GM19023 (cell line): ENCODE data around the gene C10orf90.

Experiments
- ATAC-seq: cut with Tn5 transposase; IDR thresholded peaks from one replicate; pipeline ENCODE4 v1.9.1; 2021; ENCODE audit warnings: mild to moderate bottlenecking, moderate library complexity; ENCODE audit not compliant: unreplicated experiment

Gene C10orf90

DNA sequence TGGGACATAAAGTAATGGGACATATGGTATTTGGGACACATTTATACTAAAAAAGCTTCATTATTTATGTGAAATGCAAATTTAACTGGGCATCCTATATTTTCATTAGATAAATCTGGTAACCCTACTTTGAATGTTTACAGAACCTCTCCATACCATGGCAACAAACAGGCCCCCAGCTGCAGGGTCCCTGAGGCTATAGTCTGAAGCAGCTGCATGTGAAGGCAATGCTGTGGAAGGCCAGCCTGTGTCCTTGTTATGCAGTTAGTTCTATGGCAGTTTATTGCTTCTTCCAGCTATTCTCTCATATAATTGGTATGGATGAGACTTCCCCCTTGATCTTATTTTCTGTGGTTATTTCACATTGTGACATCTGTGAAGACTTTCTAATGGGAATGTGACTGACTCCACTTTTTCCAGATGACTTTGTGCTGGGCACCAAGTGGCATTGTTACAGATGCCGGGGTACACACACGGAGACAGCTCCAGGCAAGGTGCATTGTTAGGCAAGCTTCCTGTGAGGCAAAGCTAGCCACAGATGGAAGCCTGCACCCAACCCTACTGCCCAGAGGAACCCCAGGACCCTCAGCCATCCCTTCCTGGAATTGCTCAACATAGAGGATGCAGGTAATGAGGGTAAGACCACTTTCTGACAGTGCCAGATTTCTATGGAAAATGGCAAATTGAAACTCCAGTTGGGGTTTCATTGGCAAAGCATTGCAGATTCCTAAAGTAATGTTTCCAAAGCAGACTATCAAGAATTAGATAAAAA lies 232.7 kb downstream of the C10orf90 start:
- no peak for ATAC-seq

DNA sequence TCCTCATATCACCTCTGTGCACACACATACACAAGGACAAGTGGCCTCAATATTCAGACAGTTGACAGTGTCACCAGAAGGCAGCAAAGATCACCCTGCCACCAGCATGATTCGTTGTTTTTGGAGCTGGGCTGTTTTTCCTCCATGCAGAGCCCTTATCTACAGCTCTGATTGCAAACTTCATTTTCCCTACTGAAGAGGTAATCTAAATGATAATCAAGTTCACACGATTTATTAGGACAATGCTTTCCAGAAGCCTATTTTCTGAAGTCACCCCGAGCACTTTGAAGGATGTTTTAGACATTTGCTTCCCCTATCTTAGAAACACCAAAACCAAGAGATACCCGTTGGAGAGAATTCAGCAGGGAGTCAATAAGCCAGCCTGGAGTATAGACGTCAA lies 236.3 kb downstream of the C10orf90 start:
- no peak for ATAC-seq

DNA sequence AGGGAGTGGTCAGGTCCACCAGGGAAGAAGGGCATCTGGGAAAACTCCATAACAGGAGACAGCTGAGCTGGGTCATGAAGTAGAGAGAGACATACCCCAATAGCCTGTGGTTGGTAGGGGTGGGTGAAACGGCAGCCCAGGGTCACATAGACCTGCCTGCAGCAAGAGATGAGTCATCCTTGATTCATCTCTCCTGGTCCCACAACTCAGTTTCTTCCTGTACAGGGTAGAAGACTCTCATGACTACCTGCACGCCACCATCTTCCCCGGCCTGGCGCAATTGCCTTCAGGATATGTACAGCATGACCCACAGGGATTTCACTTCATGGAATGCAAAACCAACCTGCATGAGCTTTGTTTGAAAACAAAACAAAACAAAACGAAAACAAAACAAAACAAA lies 237.1 kb downstream of the C10orf90 start:
- no peak for ATAC-seq

DNA sequence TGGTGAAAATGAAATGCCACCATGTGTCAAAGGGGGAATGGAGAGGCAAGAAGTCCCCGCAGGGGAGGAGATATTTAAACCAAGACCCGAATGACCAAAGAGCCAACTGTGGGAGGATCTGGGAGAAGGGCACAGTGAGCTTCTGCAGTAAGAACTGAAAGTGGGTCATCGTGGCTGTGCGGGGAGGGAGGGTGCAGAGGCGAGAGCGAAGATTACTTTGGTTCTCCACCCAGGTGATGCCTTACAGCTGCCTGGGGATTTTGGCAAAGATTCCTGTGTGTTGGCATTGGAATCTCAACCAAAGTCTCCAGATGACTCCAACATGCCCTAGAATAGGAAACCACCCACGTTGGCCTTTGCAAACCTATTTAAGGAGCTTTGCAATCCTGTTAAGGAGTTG lies 238.0 kb downstream of the C10orf90 start:
- no peak for ATAC-seq

DNA sequence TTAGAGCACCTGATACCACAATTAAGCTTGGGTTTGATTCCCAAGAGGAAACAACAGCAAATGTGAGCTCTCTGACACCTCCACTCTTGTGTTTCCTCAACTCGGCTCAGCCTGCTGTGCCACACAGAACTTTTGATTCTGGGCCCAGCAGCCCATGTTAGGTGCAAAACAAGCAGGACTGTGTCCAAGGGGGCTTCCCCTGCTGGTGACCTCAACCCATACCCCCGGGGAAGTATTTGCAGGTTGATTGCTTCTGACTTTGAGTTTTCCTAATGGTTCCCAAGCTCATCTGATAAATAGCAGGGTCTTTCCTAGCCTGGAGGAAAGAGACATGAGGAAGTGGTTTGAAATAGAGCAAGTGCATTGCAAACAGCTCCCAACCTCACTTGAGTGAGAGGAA lies 238.7 kb downstream of the C10orf90 start:
- no peak for ATAC-seq

DNA sequence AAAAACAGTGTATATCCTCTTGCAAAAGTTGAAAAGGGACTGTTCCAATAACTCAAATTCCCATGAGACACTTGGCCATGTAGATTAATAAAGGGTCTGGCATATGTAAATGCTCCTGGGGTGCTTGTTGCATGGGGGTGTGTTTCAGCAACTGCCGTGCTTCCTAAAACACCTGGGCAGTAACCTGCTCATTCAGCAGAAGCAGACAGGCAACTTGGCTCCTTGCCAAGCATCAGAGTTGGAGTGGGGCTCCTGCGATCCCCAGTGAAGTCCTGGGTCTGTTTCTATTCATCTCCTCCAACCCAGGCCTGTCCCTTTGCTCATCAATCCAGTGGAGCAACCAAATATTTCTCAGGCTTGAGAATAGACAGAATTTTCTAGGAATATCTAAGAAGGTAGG lies 240.0 kb downstream of the C10orf90 start:
- no peak for ATAC-seq

DNA sequence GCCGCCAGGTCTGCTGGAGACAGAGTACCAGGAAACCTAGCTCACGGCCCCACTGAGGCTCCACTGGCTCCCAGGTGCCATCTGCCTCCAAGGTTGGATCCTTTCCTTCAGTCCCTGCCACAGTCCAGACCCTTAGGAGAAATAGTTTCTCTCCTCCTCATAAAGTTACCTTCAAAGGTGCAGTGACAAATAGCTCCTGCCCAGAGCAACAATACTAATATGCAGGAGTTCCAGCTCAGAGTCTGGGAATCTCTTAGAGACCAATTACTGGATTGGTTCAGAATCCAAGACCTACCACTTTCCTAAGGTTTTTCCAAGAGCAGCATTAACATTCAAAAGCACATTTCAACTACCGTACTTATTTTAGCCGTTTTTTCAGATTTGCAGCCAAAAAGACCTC lies 241.2 kb downstream of the C10orf90 start:
- ATAC-seq: no peak

DNA sequence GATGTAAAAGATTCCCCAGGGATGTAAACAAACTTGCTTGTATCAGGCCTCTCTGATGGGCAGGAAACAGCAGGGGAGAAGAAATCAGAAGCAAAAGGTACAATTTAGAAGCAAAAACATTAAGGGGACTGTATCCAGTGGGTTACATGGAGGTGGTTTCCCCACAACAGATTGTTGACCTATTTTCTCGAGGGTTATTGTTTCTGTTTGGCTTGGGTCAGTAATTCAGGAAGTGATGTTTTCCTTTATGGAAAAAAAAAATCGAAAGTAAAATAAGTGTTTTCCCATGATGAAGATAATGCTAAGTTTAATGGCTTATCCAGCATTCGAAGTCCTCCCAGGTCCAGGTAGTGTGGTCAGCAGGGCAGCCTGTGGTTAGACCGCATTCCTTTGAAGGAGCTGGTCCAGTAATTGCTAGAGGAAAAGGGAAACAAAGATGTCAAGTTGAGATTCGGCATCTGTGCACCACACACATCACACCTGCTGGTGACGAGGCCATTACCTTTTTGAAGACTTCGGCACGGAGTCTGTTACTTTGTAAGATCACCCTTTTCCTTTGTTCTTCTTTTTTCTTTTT lies 244.9 kb downstream of the C10orf90 start:
- ATAC-seq: no peak

DNA sequence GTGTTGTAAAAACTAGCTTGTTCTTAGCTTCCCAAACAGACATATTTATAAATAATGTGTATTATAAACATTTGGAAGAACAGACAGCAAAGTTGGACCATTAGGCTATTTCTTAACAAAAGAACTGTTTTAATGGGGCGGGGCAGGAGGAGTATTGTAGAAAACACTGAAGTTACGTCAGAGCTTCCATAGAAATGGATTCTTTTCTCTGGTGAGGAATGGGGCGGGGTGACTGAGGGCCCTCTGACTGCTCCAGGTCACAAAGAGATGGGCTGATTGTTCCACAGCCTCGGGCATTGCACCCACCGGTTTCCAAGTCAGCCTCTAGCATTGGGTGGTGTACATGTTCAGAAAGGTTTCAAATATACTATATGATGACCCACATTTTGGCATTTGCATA lies 245.5 kb downstream of the C10orf90 start:
- no peak for ATAC-seq

DNA sequence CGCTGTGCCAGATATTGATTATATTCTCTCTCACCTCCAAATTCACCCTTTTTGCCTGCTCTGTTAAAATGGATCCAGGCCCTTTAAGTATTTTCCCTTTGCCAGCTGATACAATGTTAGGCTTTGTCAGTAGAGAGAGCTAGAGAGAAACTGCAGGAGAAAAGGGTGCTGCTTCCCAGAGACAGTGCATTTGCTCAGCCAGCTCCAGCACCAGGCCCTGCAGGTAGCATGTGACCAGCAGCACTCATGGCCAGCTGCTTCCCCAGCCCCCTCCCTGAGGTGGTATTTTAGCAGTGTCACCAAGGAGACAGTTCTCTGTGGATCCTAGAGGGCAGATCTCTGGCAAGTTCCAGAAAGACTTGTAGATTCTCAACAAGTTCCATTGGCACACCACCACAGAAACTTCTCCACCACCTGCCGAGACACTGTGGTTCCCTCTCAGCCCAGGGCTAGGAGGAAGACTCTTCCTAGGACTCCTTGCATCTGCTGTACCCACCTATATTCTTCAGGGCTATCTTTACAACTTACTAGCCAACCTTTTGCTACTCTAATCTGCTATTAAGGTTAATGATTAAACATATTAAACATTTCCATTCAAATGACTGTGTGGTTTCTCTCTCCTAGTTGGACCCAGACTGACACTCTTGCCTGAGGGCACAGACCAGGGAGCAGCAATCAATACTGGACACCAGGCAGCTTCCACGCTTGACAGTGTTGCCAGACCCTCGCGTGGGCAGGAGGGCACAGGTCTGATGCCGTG lies 246.6 kb downstream of the C10orf90 start:
- ATAC-seq: no peak

DNA sequence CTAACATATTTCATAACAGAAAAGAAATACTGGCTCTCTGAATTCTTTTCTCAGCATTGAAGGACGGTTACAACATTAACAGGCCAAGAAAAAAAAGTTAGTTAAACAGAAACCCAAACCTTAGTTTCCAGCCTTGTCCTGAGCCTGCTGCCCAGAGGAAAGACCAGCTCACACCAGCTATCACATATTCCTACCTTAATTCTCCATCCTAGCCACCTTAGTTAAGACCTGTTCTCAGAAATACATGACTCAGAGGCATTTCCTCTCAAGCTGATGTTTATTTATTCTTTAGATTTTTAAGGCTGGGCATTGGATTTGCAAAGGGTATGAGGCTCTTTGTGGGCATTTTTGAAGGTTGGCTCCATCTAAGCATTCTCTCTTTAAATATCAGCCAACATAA lies 247.9 kb downstream of the C10orf90 start:
- ATAC-seq: no peak

DNA sequence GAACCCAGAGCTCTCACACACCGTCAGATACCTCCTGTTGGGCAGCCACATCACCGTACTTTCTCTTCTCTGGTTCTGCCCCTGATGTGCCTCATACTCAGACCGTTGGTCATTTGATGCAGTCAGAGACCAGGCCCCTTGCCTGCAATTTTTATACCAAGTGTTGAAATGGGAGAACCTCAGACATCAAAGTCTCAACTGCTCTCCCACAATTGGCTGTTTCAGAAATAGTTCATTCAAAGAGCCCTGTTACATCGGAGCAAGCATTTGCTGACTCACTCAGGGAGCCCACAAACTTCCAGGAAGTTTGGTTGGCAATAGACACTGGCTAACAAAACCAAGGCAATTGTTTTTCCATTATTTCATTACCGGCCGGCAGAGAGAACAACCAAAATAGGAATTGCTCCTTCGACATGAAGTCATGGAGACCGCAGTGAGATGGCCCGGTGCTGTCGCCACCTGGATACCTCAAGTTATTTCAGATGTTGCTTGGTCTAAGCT lies 248.7 kb downstream of the C10orf90 start:
- ATAC-seq: no peak

DNA sequence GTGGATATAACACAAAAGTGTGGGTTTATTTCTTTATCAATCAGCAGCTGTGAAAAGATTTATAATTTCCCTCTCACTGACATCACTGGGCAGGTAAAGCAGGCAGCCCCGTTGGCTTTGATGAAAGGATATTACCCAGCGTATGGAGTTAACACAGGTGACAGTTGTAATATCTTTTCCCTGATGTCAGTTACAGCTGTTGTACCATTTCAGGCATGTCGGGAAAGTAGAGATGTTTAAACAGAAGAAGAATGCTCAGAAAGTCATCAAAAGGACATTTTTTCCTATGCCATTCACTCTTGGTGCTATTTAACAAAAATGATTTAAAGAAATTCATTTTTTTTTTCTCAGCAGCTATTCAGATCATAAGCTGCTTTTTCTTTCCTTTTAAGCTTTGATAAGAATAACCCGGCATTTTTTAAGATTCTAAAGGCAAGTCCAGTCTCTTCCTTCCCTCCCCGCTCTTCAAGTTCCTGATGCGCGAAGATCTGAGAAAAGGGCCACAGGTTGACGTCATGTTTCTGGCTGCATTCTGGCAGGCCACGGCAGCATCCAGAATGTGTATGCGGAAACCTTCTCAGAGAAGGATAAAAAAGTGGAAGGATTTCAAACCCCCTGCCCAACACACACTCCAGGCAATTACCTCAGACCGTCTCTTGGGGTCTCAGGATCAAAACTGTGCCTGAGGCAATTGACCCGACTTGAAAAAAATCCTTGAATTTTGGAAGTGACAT lies 249.8 kb downstream of the C10orf90 start:
- ATAC-seq: no peak

DNA sequence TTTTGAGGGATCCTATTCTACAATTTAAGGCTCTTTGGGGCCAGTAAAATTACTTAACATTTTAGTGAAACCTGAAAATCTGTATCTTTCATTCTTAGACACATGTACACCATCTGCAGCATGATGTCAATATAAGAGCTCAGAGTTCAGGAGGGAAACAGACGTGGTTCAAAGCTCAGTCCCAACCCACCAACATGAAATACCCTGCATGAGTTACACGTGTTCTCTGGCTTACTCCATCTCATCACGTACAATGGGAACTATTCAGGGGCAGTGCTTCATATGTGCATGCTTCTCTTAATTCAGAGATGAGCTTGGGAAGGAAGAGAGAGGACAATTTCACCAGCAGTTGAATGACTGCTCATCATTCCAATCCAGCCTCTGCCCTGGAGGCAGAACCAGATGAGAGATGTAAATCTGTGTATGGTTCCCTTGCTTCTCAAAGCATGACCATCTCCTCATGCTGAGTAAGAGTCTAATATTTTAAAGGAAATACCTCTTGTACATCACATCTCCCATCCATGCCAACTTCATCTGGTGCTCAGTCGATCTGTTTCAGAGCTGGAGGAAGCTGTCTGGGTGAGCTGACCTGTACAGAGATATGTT lies 253.2 kb downstream of the C10orf90 start:
- ATAC-seq: no peak

DNA sequence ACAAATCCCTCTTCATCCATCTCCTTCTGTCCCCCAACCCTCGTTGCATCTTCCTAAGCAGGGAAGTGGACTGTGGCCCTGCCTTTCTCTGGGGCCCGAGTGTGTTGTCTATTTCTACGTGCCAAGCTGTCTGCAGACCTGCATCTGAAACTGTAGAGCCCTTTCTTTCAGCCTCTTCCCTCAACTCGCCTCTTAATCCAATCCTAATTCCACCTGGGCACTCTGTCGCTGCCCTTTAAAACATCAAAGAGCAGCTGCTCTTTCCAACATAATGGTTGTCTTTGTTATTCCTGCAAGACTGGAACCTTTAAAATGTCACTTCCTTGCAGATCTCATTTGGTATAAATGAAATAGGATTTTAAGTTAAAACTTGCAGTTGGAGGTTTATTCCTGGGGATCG lies 260.7 kb downstream of the C10orf90 start:
- ATAC-seq: no peak

DNA sequence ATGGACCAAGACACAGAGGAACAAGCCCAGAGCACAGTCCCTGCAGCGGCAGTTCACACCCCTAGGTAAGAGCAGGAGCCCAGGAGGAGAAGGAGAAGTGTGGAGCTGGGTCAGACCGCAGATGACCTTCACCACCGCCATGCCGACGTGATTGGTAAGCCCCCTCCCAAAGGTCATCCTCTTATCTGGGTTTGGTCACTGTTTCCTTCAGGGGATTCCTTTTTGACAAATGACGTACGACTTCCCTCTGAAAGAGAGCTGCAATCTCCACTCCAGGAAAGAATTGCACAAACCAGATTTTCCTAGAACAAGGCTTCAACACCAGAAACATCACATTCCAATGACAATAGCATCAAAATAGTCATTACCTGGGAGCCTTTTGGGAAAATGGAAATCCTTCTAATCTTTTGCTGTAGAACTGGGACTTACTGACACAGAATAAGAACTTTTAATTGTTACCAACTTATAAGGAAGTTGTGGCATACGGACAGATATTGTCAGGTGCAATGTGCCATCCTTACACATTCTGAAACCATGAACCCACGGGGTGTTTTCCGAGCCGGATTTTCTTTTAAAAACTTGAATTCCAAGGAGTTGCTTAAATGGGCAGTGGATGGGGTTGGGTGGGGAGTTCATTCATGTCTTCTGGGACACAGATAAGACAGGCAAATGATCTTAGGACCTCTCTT lies 261.4 kb downstream of the C10orf90 start:
- no peak for ATAC-seq

DNA sequence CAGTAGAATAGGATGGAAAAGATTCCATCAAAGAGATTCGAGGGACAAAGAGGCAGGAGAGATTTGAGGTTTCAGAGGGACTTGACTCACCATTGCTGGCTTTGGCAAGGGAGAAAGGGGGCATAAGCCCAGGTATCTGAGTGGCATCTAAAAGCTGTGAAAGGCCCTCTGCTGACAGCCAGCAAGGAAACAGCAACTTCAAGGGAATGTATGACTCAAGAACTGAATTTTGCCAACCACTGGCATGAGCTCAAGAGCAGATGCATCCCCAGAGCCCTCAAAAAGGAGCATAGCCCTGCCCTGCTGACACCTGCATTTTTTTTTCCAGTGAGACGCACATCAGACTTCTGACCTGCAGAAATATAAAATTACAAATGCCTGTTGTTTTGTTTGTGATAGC lies 262.7 kb downstream of the C10orf90 start:
- ATAC-seq: no peak

DNA sequence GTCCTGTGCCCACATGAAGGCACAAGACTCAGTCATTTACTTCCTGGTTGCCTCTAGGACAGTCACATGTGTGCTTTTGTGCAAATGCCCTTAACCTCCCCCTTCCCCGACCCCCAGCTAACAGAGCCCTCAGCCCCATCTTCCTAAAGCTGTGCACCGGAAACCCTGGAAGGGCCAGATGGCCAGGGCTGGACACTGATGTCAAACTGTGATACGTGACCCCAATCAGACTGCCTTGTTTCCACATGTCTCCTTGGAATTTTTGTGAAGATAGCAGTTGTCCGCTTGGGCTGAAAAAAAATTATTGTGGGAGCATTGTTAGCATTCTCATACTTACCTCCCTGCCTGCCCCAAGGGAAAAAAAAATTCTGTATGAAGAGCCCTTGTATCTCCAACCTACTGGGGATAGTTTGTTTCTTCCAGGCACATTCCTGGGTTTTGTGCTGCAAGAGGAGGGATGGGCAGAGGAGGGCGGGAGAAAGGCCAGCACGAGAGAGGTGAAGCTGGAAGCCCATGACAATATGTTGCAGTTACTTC lies 265.2 kb downstream of the C10orf90 start:
- no peak for ATAC-seq

DNA sequence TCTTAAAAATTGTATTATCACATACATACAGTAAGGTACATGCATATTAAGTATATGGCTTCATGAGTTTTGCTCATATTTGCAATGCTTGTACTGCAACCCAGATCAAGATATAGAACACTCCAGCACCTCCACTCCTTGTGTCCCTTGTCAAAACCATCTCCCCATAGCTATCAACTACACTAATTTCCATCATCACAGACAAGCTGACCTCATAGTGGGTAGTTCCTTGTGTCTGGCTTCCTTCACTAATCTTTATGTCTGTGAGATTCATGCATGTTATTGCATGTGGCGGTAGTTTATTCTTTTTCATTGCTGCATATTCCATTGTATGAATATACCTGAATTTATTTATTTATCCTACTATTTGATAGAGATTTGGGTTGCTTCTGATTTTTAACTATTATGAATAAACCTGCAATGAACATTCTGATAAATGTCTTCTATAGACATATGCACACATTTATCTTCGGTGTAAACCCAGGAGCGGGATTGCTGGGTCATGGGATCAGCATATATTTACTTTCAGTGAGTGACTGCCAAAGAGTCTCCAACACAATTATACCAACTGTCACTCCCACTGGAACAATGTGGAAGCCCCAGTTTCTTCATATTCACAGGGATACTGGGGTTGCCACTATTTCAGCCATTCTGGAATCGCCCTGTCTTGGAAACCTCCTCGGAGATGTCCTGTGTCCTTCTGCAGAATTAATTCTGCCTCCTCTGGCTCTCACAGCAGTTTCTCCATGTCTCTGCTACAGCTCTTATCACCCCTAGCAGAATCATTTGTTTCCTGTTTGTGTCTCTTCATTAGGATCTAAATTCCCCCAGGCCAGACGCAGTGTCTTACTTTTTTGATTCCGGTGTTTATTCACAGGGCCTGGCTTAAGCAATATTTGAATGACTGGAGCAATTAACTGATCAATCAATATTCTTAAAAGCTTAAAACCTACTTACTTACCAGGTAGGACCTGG lies 267.5 kb downstream of the C10orf90 start:
- no peak for ATAC-seq
